Myocyte (in vitro differentiated cells): Measurements from ENCODE around the gene AP5M1. TPM values are rescaled to one million over a fixed set of nuclear protein-coding genes. Genes with fewer than 3 reads are reported as not detected.
"Not testable (repeated sequence)": the region's sequence is repeated elsewhere in the genome, so short reads cannot be mapped to it uniquely, and the experiment has no call there.

Source experiments
- DNase-seq: peaks from one replicate; pipeline ENCODE4 v3.0.0-alpha.2; 2012; ENCODE audit warnings: low read depth
- total RNA-seq: library from RNA; depleted of rRNA; stranded (reverse); fragments of >200 nt; gene quantifications from 2 replicates; pipeline ENCODE4 v1.2.3, GENCODE V29; 2014

AP5M1 gene
- total RNA-seq, 1 donor from 2014 or later, result 31.7 TPM

DNA sequence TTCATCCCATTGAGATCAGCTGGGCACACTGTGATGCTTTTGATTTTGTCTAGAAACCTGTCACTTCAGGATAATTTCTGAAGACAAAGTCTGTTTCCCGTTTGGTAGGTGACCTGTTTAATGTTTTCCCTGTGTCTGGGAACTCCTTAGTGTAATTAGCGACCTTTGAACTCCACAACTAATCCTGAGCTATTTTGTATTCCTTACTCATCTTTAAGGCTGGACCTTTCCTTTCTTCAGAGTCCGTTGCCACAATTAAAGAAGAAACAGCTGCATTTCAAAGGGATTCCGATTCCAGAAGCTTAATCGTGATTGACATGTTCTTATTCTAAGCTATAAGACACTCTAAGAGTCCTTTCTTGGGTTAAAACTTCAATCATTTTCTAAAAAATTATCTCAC is 22.0 kb downstream of the AP5M1 start:
- DNase-seq, result no peak

DNA sequence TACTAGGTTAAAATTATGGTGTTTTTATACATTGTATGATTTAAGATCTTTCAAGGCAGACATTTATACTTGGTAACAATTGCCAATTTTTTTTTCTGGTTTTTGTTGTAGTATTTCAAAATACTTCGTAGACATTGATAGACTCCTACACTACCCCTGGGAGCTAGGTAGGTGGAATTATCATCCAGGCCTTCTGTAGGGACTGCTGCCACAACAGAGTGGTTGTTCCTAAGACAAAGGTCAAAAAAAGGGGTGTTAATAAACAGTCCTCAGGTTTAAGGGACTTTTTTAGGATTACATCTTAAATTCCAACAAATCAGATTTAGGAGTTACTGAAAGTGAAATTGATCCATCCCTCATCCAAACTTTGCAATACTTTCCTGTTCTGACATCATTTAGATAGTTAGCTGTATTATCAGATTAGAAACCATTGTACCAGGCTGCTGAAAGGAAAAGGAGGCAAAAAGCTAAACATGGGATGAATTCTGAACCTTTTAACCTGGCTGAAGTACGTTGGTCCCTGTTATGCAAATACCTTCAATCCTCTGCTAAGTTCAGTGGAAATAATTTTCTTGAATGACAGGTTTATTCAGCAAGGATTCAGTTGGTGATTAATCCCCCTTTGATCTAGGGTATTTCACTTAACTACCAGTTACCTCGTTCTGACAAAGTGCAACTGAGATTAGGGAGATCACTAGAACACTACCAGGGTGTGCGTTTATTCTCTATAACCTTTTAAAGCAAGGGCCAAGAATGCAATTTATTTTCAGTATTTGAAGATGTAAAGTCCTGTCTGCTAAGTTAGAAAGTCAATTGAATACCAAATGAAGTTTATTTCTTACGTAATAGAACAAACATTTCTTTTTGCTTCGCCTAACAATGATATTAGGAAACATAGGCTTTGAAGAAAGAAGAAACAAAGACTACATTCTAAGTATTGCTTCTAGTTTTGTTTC is 23.2 kb downstream of the AP5M1 start:
- DNase-seq, result no peak

DNA sequence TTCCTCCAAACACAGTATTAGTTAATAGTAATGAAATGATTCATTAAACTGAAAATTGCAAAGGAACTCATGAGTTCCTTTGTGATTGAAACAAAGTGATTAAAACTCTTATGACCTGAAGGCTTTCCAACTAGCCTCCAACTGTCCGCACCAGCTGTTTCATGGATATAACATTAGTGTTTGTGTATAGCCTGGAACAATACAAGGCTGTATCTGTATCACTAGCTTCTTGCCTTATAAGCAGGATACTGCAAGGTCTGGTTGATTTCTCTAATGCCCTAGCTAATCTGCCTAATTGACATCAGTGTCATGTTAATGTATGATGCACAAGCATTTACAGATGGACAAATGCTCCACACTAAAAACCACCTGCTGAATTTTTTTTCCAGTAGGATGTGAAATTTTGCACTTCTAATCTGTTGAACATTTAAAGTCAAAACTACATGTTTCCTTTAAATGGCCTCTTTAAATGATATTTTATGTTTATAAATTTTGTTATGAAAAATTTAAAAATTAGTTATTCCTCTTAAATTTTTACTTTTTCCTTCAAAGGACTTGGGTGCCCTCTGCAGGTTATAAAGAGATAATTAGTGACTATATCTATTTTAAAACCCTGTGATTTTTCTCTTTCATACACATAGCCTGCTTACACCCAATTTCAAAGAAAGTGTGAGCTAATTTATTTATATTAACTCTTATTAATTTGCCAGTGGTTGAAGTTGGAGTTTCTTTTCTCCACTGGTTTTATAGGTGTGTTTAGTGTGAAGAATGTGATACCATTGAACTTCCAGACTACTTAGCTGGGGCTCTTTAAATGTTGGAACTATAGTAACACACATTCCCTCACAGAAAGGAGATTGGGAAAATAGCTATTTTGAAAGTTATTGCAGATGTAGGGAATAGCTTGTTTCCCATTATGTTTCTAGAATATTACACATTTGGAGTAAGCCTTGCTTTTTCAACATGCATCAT is 25.4 kb downstream of the AP5M1 start:
- peak; percentile 6 for DNase-seq

DNA sequence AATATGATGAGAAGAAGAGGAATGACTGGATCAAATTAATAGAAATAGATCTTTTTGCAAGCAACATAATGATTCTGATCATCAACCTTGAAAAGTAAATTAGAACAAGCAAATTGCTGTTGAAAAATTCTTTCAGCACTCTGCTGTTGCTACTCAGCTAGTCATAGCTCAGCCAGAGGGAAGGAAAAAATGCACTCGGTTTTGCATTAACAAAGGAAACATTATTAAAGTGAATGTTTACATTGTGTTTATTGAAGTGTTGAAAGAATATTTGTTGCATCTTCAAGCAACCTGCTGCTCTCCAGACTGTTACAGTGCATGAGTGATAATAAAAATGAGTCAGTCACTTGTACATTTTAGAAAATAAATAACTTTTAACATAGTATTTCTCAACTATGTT is 26.5 kb downstream of the AP5M1 start:
- no peak for DNase-seq

DNA sequence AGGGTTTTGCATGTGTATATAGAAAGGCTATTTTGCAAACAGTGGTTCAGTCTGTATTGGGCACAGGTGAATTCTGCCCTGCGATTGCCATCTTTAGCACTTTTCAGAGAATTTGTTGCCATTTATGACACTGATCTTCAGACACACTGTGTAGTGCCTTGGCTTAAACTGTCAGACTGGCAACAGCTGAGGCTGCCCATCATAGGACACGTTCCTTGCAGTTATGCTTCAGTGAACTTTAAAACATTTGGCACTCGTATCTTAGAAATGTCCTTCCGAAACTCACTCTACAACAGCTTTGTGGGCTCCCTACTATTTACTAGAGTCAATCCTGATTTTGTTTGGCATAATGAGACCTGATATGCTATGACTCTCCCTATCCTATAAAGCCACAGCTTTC is 29.1 kb downstream of the AP5M1 start:
- peak; percentile 40 for DNase-seq

DNA sequence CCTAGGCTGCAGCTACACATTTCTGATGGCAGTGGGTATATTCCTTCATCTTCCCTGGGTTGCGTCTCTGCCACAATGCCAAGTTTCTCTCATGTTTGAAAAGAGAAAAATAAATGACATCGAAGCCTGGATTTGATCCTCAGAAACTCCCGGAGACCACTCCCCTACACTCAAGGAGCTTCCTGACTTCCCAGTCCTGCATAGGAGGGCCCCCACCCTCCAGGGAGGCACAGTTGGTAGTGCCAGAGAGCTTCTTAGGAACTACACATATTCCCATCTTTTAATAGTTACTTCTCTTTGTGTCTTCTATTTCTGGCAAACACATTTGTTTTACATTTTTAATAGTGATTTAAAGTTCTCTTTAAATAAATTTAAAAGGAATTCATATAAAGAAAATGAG is 30.7 kb downstream of the AP5M1 start:
- no peak for DNase-seq

DNA sequence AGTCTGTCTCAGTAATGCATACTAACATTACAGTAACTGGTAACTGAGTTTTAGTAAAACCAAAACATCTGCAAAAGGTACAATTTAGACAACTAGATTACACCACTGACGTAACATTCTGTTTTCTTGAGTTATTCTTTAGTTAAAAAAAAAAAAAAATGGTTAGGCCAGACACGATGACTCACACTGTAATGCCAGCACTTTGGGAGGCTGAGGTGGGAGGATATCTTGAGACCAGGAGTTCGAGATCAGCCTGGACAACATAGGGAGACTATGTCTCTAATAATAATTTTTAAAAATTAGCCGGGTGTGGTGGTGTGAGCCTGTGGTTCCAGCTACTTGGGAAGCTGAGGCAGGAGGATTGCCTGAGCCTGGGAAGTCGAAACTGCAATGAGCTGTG is 34.1 kb downstream of the AP5M1 start:
- DNase-seq, result no peak

DNA sequence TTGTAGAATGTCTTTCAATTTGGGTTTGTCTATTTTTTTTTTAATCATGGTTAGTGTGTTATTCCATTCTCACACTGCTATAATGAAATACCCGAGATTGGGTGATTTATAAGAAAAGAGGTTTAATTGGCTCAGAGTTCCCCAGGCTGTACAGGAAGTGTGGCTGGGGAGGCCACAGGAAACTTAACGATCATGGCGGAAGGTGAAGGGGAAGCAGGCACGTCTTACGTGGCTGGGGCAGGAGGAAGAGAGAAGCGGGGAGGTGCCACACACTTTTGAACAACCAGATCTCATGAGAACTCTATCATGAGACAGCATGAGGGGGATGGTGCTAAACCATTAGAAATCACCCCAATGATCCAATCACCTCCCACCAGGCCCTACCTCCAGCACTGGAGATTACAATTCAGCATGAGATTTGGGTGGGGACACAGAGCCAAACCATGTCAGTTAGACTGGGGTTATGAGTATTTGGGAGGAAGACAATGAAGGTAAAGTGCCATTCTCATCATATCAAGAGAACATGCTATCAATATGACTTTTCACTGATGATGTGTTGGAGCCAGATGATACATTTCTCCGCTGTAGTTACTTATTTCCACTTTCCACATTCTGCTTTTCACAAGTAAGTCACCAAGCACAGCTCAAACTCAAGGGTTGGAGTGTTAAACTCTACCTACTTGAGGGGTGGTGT is 45.8 kb downstream of the AP5M1 start:
- DNase-seq, result no peak

DNA sequence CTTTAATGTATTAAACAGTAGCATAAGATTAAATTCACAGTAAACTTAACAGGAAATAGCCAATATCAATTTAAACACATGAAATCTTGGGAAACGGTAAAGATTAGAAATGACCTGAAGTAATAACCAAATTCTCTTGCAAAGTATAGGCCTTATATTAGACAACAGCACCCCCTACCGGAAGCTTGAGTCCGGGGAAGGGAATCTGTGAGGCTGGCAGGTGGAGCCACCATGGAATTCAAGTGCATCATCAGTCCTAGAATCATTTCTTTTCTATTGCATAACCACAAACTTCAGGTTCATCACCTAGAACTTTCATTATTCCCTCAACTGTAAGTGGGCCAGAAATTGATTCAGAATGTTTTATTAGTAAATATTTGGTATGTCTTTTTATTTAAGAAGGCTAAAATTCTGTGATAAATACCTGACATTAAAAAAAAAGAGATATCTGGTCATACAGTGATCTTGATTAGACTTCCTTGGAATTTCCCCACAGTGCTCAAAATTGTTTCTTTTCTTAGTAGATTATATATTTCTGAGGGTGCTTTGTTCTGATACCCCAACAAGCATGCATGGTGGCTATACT is 48.6 kb downstream of the AP5M1 start:
- DNase-seq, result peak; percentile 85

DNA sequence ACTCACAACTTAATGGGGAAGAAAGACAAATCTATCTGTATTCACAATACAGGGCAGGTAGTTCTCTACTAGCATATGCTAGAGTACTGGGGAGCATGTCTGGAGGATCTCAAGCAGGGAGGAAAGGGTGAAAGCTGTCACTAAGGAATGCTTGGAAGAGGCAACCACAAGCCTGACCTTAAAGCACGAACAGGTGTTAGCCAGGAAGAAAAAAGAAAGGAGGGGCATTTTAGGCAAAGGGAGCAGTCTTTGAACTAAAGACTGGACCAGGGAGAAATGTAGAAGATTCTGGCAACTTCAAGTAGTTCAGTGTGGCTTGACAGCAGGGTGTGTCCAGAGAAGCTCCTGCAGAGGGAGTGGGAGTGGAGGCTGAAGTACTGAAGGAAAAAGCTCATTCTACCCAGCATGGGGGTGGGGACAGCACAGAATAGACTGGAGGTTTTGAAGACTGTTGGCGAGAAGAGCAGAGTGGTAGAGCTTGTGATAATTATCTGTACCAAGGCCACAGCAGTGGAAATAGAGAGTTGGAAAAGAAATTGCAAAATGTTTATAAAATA is 50.9 kb downstream of the AP5M1 start:
- DNase-seq, result peak; percentile 5

DNA sequence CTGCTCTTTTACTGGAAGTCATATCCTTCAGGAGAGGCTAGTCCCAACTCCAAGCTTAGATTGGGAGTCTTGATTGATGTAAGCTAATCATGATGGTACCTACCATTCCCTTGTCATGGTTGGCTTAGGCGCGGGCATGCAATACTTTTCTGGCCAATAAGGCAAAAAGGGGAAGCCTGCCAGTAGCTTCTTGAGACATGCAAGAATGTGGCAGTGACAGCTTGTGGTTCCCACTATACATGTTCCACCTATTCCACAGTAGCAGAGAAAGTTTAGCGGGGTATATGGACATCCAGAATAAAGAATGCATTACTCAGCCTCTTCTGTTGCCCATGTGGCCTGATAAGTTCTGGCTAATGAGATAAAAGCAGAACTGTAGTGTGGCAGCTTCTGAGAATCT is 55.0 kb downstream of the AP5M1 start:
- no peak for DNase-seq

DNA sequence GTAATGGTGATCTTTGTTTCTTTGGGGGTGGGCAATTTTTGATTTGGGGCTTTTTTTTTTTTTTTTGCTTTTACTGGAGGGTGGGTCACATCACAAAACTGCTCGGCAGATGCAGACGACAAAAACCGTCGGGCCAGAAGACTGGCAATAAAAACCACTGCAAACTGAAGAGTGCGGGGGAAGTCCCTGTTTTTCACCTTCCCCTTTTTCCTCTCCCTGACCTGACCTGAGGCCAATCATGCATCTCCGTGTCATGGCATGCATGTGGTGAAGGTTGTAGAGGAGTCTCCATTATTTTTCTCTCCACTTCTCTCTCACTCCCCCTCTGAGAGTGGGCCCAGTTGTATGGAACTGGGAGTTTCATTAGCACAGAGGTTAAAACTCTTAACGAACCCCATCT is 57.5 kb downstream of the AP5M1 start:
- DNase-seq, result no peak

DNA sequence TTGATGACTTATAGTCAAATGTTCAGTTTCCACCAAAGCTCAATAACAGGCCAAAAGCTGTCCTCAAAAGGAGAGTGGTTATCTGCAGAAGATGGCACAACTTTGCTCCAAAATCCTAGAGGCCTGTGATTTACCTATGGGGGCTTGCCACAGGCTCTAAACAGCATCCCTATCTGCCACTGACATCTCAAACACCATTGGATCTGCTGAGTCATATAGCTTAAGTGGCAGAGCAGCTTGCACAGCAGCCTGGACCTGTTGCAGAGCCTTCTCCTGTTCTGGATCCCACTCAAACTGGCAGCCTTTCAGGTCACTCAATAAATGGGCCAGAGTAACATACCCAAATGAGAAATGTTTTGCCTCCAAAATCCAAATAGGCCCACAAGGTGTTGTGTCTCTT is 61.1 kb downstream of the AP5M1 start:
- no peak for DNase-seq

DNA sequence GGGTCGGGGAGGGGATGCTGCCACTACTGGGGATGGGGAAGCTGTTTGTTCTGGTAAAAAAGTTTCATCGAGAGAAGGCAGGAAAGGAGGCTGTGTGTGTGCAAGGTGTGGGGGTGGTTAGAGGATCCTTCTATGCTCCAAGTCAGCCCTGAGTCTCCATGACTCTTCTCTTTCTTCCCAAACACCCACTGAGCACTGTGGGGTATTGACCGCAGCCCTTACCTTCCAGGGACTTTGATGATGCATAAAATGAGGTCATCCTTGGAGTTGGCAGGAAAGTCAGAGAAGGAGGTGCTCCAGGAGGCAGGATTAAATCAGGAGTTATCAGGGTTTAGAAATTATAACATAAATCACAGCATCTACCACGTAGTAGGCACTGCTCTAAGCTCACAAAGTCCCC is 63.7 kb downstream of the AP5M1 start:
- not testable (repeated sequence) for DNase-seq

DNA sequence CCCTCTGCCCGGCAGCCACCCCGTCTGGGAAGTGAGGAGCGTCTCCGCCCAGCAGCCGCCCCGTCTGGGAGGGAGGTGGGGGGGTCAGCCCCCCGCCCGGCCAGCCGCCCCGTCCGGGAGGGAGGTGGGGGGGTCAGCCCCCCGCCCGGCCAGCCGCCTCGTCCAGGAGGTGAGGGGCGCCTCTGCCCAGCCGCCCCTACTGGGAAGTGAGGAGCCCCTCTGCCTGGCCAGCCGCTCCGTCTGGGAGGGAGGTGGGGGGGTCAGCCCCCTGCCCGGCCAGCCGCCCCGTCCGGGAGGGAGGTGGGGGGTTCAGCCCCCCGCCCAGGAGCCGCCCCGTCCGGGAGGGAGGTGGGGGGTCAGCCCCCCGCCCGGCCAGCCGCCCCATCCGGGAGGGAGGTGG is 65.0 kb downstream of the AP5M1 start:
- not testable (repeated sequence) for DNase-seq

DNA sequence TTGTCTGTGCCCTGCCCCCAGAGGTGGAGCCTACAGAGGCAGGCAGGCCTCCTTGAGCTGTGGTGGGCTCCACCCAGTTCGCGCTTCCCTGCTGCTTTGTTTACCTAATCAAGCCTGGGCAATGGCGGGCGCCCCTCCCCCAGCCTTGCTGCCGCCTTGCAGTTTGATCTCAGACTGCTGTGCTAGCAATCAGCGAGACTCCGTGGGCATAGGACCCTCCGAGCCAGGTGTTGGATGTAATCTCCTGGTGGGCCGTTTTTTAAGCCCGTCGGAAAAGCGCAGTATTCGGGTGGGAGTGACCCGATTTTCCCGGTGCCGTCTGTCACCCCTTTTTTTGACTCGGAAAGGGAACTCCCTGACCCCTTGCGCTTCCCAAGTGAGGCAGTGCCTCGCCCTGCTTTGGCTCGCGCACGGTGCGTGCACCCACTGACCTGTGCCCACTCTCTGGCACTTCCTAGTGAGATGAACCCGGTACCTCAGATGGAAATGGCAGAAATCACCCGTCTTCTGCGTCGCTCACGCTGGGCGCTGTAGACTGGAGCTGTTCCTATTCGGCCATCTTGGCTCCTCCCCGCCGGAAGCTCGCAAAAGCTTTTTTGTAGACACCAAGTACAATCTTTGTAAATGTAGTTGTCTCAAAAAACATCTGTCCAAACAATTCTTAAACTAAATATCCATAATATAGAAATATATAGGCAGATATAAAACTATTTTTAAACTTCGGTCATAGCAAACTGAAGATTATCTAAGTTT is 75.0 kb downstream of the AP5M1 start:
- not testable (repeated sequence) for DNase-seq

DNA sequence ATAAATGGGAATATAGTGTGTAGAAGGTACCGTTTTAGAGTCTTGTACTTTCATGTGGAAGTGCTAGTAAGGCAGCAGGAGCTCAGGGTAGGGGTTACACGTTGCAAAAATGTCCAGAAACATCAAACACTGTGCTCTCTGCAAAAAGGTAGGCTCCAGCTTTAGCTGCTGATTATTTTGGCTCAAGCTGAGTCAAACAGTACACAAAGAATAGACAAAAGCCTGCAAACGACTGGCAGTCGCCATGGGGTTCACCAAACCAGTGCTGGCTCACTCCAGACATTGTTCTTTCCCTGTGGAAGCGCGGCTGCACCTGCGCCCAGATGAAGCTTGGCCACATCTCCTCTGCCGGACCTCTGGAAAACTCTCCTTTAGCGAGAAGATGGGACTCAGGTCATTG is 76.3 kb downstream of the AP5M1 start:
- DNase-seq, result no peak

DNA sequence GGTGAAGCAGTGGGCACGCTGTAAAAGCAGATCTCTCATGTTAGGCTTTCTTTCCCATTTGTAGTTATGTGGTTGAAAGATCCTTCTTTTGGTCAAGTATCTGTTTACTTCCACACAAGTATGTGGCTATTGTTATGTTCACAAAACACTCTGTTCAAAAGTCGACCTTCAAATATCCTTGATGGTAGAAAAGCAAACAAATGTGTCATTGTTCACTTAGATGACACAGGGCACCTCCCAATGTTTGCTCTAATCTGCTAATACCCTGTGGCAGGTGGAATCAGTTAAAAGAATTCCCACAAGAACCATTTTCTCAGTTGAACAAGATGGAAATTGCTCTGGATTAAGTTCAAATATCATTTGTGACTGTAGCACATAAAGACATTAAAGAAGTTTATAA is 78.0 kb downstream of the AP5M1 start:
- DNase-seq, result peak; percentile 18
